SK-N-SH treated with all-trans-retinoic acid at 6 μM for 48 hours (cell line): ENCODE data around the gene AMDHD2.

Experiments used
- ATAC-seq: fragments of 200-7000 bp; cut with Tn5 transposase; 3 replicates; pipeline ENCODE4 v1.9.1; 2020; ENCODE audit warnings: mild to moderate bottlenecking, moderate library complexity
- BACH2 ChIP-seq: fragments of 250-450 bp; sonication (Bioruptor Pico); IDR thresholded peaks from 2 replicates; pipeline ENCODE4 v1.9.0; 2021; ENCODE audit warnings: mild to moderate bottlenecking, borderline replicate concordance
- CSDC2 ChIP-seq: fragments of 250-450 bp; sonication (Bioruptor Pico); IDR thresholded peaks from 2 replicates; pipeline ENCODE4 v1.5.0; 2020; ENCODE audit warnings: mild to moderate bottlenecking, moderate library complexity
- ESRRG ChIP-seq: fragments of 250-450 bp; sonication (Bioruptor Pico); IDR thresholded peaks from 2 replicates; pipeline ENCODE4 v1.6.1; 2021; ENCODE audit warnings: mild to moderate bottlenecking
- ISL1 ChIP-seq: fragments of 250-450 bp; sonication (Bioruptor Pico); IDR thresholded peaks from 2 replicates; pipeline ENCODE4 v2.1.2; 2022; ENCODE audit warnings: mild to moderate bottlenecking, moderate library complexity
- OSR1 ChIP-seq: fragments of 250-450 bp; sonication (Bioruptor Pico); IDR thresholded peaks from 2 replicates; pipeline ENCODE4 v1.8.0; 2022; ENCODE audit warnings: moderate library complexity, mild to moderate bottlenecking, inconsistent platforms
- PATZ1 ChIP-seq: fragments of 250-450 bp; sonication (Bioruptor Pico); IDR thresholded peaks from 2 replicates; pipeline ENCODE4 v1.8.0; 2020; ENCODE audit warnings: mild to moderate bottlenecking, moderate library complexity, borderline replicate concordance
- POU6F1 ChIP-seq: fragments of 250-450 bp; sonication (Bioruptor Pico); IDR thresholded peaks from 2 replicates; pipeline ENCODE4 v1.8.0; 2021; ENCODE audit warnings: low read depth, mild to moderate bottlenecking, moderate library complexity, borderline replicate concordance
- RARB ChIP-seq: fragments of 250-450 bp; sonication (Bioruptor Pico); IDR thresholded peaks from 2 replicates; pipeline ENCODE4 v1.8.0; 2021; ENCODE audit warnings: mild to moderate bottlenecking, moderate library complexity
- SNAI2 ChIP-seq: fragments of 250-450 bp; sonication (Bioruptor Pico); IDR thresholded peaks from 2 replicates; pipeline ENCODE4 v1.5.0; 2020; ENCODE audit warnings: mild to moderate bottlenecking, moderate library complexity
- TCF4 ChIP-seq: fragments of 250-450 bp; sonication (Bioruptor Pico); IDR thresholded peaks from 2 replicates; pipeline ENCODE4 v1.8.0; 2021; ENCODE audit warnings: mild to moderate bottlenecking, moderate library complexity, borderline replicate concordance
- TSHZ2 ChIP-seq: fragments of 250-450 bp; sonication (Bioruptor Pico); IDR thresholded peaks from 2 replicates; pipeline ENCODE4 v1.5.0; 2020; ENCODE audit warnings: mild to moderate bottlenecking, moderate library complexity
- ZC3H10 ChIP-seq: fragments of 250-450 bp; sonication (Bioruptor Pico); IDR thresholded peaks from 2 replicates; pipeline ENCODE4 v1.5.1; 2021; ENCODE audit warnings: mild to moderate bottlenecking, moderate library complexity
- ZFP3 ChIP-seq: fragments of 250-450 bp; sonication (Bioruptor Pico); IDR thresholded peaks from 2 replicates; pipeline ENCODE4 v1.5.0; 2020; ENCODE audit warnings: mild to moderate bottlenecking, moderate library complexity
- ZFP30 ChIP-seq: fragments of 450-650 bp; formaldehyde crosslinking; IDR thresholded peaks from 2 replicates; pipeline ENCODE4 v1.5.0; 2022; ENCODE audit warnings: mild to moderate bottlenecking, moderate library complexity
- ZNF565 ChIP-seq: fragments of 450-650 bp; formaldehyde crosslinking; conservative IDR thresholded peaks from 2 replicates; pipeline ENCODE4 v1.5.0; 2020; ENCODE audit warnings: low read depth, mild to moderate bottlenecking, moderate library complexity
- ZNF70 ChIP-seq: fragments of 450-650 bp; formaldehyde crosslinking; IDR thresholded peaks from 2 replicates; pipeline ENCODE4 v1.5.0; 2020; ENCODE audit warnings: mild to moderate bottlenecking, moderate library complexity
- ZNF8 ChIP-seq: fragments of 450-650 bp; formaldehyde crosslinking; IDR thresholded peaks from 2 replicates; pipeline ENCODE4 v1.5.0; 2020; ENCODE audit warnings: mild to moderate bottlenecking, moderate library complexity
- TF ChIP-seq, protein P1 (sequence below): fragments of 250-450 bp; sonication (Bioruptor Pico); IDR thresholded peaks from 2 replicates; pipeline ENCODE4 v1.5.1; 2020; ENCODE audit warnings: low read depth, mild to moderate bottlenecking, moderate library complexity
- TF ChIP-seq, protein P2 (sequence below): fragments of 250-450 bp; sonication (Bioruptor Pico); IDR thresholded peaks from 2 replicates; pipeline ENCODE4 v1.5.1; 2021; ENCODE audit warnings: mild to moderate bottlenecking, moderate library complexity

The AMDHD2 gene

GRCh38 chr16:2527784-2528100, 7.6 kb downstream of the AMDHD2 start (continued):
- no peak for TF ChIP-seq ZNF565 (CRISPR knock-in tag)

DNA sequence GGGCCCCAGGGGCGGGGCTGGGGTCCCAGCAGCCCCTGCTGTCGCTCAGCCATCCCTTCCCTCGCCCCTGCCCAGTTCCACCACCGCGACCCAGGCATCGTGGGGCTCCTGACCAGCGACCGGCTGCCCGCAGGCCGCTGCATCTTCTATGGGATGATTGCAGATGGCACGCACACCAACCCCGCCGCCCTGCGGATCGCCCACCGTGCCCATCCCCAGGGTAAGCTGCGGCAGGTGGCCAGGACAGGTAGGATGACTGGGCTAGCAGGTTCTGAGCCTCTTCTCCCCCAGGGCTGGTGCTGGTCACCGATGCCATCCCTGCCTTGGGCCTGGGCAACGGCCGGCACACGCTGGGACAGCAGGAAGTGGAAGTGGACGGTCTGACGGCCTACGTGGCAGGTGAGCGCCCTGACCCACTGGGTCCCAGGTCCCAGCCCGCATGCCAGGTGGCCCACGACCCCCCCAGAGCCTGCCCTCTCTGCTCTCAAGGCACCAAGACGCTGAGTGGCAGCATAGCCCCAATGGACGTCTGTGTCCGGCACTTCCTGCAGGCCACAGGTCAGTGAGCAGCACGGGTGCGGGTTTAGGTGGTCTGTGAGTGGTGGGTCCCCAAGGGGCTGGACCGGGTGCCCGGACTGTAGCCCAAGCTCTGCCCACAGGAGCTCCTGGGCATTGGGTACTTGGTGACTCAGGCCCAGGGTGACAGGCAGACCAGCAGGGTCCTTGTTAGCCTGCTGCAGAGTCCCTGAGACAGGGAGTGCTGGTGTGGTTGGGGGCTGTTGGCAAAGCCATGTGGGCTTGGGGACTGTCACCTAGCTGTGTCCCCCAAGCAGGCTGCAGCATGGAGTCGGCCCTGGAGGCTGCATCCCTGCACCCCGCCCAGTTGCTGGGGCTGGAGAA, 8.2 kb downstream of the AMDHD2 start:
- TF ChIP-seq RARB (no peak), ZFP30 (CRISPR knock-in tag) (no peak), POU6F1 (CRISPR knock-in tag) (no peak), ZNF8 (CRISPR knock-in tag) (no peak), OSR1 (CRISPR knock-in tag) (no peak), ZNF565 (CRISPR knock-in tag) (no peak), ZFP3 (no peak)
- TF ChIP-seq, protein P1, sequence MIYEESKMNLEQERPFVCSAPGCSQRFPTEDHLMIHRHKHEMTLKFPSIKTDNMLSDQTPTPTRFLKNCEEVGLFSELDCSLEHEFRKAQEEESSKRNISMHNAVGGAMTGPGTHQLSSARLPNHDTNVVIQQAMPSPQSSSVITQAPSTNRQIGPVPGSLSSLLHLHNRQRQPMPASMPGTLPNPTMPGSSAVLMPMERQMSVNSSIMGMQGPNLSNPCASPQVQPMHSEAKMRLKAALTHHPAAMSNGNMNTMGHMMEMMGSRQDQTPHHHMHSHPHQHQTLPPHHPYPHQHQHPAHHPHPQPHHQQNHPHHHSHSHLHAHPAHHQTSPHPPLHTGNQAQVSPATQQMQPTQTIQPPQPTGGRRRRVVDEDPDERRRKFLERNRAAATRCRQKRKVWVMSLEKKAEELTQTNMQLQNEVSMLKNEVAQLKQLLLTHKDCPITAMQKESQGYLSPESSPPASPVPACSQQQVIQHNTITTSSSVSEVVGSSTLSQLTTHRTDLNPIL (CRISPR knock-in tag): no peak
- no peak for ATAC-seq

GRCh38 chr16:2529061-2529931, 9.1 kb downstream of the AMDHD2 start:
- ATAC-seq: no peak
- TF ChIP-seq, protein P1 (CRISPR knock-in tag): no peak
- TF ChIP-seq ZNF70: no peak
- no peak for TF ChIP-seq CSDC2 (CRISPR knock-in tag)
- TF ChIP-seq ESRRG (CRISPR knock-in tag): no peak
- no peak for TF ChIP-seq TCF4 (CRISPR knock-in tag)
- TF ChIP-seq ZNF8 (CRISPR knock-in tag): no peak
- TF ChIP-seq, protein P2, sequence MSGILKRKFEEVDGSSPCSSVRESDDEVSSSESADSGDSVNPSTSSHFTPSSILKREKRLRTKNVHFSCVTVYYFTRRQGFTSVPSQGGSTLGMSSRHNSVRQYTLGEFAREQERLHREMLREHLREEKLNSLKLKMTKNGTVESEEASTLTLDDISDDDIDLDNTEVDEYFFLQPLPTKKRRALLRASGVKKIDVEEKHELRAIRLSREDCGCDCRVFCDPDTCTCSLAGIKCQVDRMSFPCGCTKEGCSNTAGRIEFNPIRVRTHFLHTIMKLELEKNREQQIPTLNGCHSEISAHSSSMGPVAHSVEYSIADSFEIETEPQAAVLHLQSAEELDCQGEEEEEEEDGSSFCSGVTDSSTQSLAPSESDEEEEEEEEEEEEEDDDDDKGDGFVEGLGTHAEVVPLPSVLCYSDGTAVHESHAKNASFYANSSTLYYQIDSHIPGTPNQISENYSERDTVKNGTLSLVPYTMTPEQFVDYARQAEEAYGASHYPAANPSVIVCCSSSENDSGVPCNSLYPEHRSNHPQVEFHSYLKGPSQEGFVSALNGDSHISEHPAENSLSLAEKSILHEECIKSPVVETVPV (CRISPR knock-in tag): no peak
- TF ChIP-seq SNAI2 (CRISPR knock-in tag): no peak
- TF ChIP-seq PATZ1: no peak
- TF ChIP-seq BACH2 (CRISPR knock-in tag): no peak
- TF ChIP-seq ZNF565 (CRISPR knock-in tag): no peak

GRCh38 chr16:2529961-2530628, 9.9 kb downstream of the AMDHD2 start:
- no peak for ATAC-seq
- no peak for TF ChIP-seq SNAI2 (CRISPR knock-in tag)
- TF ChIP-seq ZNF8 (CRISPR knock-in tag): no peak
- no peak for TF ChIP-seq TSHZ2 (CRISPR knock-in tag)
- TF ChIP-seq, protein P1 (CRISPR knock-in tag): no peak
- no peak for TF ChIP-seq ZC3H10 (CRISPR knock-in tag)
- no peak for TF ChIP-seq ZNF70
- no peak for TF ChIP-seq ISL1 (CRISPR knock-in tag)
- no peak for TF ChIP-seq PATZ1
